ENCODE measurements around the gene CACNA1C. TPM values are rescaled to one million over a fixed set of nuclear protein-coding genes. Genes with fewer than 3 reads are reported as not detected.

CACNA1C gene
- total RNA-seq, 1 donor, result 16.6 TPM

DNA sequence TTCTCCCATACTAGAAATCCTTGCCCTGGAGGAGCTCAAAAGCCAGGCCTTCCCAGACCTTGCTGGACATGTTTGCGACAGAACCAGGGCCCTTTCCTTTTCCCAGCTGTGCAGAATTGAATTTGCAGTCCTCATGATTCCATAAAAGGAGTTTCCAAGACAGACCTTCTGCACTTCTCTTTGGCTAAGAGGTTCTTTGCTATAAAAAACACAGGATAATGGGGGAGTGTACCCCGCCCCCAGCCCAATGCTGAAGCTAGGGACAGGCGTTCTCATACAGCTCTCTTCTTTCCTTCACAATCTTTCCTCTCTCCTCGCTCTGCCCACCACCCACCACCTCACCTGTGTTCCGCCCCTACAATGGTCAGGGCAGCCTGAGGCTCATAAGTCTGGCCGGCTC, 569.7 kb downstream of the CACNA1C start:
- no peak for DNase-seq (ENCODE audit: low read depth)
- TF ChIP-seq, protein P1, sequence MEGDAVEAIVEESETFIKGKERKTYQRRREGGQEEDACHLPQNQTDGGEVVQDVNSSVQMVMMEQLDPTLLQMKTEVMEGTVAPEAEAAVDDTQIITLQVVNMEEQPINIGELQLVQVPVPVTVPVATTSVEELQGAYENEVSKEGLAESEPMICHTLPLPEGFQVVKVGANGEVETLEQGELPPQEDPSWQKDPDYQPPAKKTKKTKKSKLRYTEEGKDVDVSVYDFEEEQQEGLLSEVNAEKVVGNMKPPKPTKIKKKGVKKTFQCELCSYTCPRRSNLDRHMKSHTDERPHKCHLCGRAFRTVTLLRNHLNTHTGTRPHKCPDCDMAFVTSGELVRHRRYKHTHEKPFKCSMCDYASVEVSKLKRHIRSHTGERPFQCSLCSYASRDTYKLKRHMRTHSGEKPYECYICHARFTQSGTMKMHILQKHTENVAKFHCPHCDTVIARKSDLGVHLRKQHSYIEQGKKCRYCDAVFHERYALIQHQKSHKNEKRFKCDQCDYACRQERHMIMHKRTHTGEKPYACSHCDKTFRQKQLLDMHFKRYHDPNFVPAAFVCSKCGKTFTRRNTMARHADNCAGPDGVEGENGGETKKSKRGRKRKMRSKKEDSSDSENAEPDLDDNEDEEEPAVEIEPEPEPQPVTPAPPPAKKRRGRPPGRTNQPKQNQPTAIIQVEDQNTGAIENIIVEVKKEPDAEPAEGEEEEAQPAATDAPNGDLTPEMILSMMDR (IDR thresholded peaks at IDR 0.05; ENCODE audit: insufficient read depth, low read length), result no peak
- H3K4me3 ChIP-seq (ENCODE audit: low read depth, low read length), result no peak overlapping the region

DNA sequence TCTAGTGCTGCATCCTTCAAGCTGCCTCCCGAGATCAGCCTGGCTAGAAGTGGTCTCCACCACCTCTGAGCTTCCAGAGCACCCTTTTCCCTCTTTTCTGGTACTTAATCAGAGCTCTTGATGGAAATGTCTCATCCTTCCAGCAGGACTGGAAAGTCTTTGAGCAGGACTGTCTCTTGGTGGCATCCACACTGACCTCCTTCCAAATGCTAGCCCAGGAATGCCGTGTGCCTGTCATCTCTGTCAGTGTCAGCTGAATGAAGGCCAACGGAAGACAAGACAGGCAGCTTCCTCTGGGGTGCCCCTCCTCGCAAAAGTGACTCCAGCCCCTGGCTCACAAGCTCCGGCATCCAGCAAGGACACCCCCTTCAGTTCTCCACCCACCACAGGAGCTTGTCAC, 570.7 kb downstream of the CACNA1C start:
- TF ChIP-seq, protein P1 (IDR thresholded peaks at IDR 0.05; ENCODE audit: insufficient read depth, low read length), result no peak
- DNase-seq (ENCODE audit: low read depth), result no peak
- H3K4me3 ChIP-seq (ENCODE audit: low read depth, low read length), result no peak overlapping the region

DNA sequence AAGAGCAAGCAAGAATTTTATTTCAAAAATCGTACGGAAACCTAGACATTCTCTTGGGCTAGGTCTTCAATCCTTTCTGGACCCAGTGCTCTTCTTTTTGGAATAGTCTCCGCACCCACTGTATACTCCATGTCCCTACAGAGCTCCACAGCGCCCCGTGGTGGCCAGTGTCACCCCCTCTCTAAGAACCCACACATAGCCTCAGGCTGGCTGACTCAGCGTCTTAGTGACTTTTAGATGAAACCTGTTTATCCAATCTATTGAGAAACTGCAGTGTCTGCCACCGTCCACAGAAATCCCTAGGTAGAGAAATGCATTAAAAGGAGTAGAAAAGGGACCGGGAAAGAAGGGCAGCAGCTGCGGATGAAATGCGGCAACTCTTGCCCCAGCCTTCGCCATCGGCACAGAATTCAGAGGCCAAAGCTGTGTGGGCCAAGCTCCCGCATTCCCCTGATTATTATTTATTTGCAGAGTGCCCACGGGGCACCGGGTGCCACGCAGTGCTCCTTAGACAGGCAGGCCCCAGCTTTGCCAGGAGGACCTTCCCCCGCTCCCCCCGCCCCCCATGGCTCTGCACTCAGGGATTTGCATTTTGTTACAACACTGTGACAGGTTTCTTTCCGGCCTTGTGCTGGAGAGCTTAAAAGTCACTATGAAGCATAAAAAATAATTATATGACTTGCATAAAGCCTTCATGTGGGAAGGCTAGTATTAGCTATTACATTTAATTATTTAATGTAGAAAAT, 571.9 kb downstream of the CACNA1C start:
- no peak overlapping the region for H3K4me3 ChIP-seq (ENCODE audit: low read depth, low read length)
- TF ChIP-seq, protein P1 (IDR thresholded peaks at IDR 0.05; ENCODE audit: insufficient read depth, low read length), result peak; percentile 29
- DNase-seq (ENCODE audit: low read depth), result peak; percentile 16

- TF ChIP-seq, protein P1 (IDR thresholded peaks at IDR 0.05; ENCODE audit: insufficient read depth, low read length), result no peak
- DNase-seq (ENCODE audit: low read depth), result no peak
- no peak overlapping the region for H3K4me3 ChIP-seq (ENCODE audit: low read depth, low read length)
These were observed 572.5 kb downstream of the CACNA1C start for GRCh38 chr12:2625289-2625612.

- H3K4me3 ChIP-seq (ENCODE audit: low read depth, low read length), result no peak overlapping the region
- no peak for DNase-seq (ENCODE audit: low read depth)
- TF ChIP-seq, protein P1 (IDR thresholded peaks at IDR 0.05; ENCODE audit: insufficient read depth, low read length), result no peak
These were observed 574.5 kb downstream of the CACNA1C start for GRCh38 chr12:2627076-2627834.

DNA sequence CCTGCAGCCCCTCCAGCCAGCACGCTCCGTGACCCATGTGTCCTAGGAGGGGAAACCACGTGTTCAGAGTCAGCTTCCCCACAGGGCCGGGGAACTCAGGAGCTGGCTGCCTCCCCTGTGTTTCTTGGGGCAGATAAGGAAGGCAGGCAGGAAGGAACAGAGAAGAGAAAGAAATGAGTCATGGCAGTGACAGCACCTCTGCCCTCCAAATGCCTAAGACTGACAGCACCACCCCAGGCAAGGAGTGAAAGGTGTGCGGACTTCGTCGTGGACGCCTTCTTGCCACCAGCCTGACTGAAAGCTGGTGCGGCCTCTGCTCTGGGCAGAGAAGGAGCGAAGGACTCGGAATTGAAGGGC, 575.0 kb downstream of the CACNA1C start:
- no peak overlapping the region for H3K4me3 ChIP-seq (ENCODE audit: low read depth, low read length)
- TF ChIP-seq, protein P1 (IDR thresholded peaks at IDR 0.05; ENCODE audit: insufficient read depth, low read length), result no peak
- no peak for DNase-seq (ENCODE audit: low read depth)

Measured in fibroblast of the aortic adventitia (primary cell).